Panc1 (cell line): Measurements from ENCODE around the gene ADI1. TPM values are rescaled to one million over a fixed set of nuclear protein-coding genes. Genes with fewer than 3 reads are reported as not detected.

Experiments
- ATAC-seq: fragments of 200-7000 bp; cut with Tn5 transposase; 2 replicates; pipeline ENCODE4 v1.9.1; 2020; ENCODE audit warnings: mild to moderate bottlenecking, moderate library complexity
- BruUV-seq: library from RNA; stranded (reverse); fragments of 400-500 nt; replicated peaks from 2 replicates; lab custom pipeline; 2021; lab: Mats Ljungman, UMichigan
- CTCF ChIA-PET: fragments of 300-600 bp; sonication (Branson Sonifier 250); formaldehyde crosslinking; loops from one replicate; lab custom pipeline; 2022; ENCODE audit warnings: antibody characterized with exemption; lab: Charles Lee
- POLR2A ChIA-PET: fragments of 300-600 bp; sonication (Branson Sonifier 250); formaldehyde crosslinking; loops from one replicate; lab custom pipeline; 2022; ENCODE audit warnings: antibody characterized with exemption; lab: Charles Lee
- DNase-seq: peaks from one replicate; pipeline ENCODE4 v3.0.0-alpha.2; 2010; ENCODE audit warnings: low read depth, low spot score
- H3K27ac ChIP-seq: 2 replicates; pipeline ENCODE4 v1.5.1; 2011; ENCODE audit warnings: mild to moderate bottlenecking, low read length, inconsistent platforms
- H3K27me3 ChIP-seq: fragments of 200-500 bp; sonication (Bioruptor generic); 2 replicates; pipeline ENCODE4 v1.6.0; 2014; ENCODE audit warnings: low read length, inconsistent platforms; ENCODE audit not compliant: control insufficient read depth, insufficient read depth
- H3K36me3 ChIP-seq: fragments of 200-500 bp; sonication (Bioruptor generic); 2 replicates; pipeline ENCODE4 v1.5.1; 2014; ENCODE audit warnings: inconsistent platforms, mild to moderate bottlenecking, low read length, moderate library complexity; ENCODE audit not compliant: control insufficient read depth, insufficient read depth
- H3K4me1 ChIP-seq: 2 replicates; pipeline ENCODE4 v1.5.1; 2011; ENCODE audit warnings: inconsistent platforms, mild to moderate bottlenecking, low read length, moderate library complexity; ENCODE audit not compliant: control insufficient read depth, insufficient read depth
- H3K4me3 ChIP-seq, 2 experiments: 2 replicates each; pipeline ENCODE4 v1.5.1; 2011 to 2012; ENCODE audit warnings: low read depth in 2 of 2, low read length in 2 of 2, mild to moderate bottlenecking in 2 of 2, inconsistent platforms in 1 of 2, moderate library complexity in 1 of 2
- H3K9me3 ChIP-seq: fragments of 200-500 bp; sonication (Bioruptor generic); 2 replicates; pipeline ENCODE4 v1.5.1; 2014; ENCODE audit warnings: low read depth, mild to moderate bottlenecking, inconsistent platforms, low read length, moderate library complexity; ENCODE audit not compliant: control insufficient read depth, insufficient read depth
- CTCF ChIP-seq: fragments of 450-650 bp; IDR thresholded peaks from 2 replicates; pipeline ENCODE4 v1.5.1; 2017; ENCODE audit warnings: mild to moderate bottlenecking
- POLR2AphosphoS5 ChIP-seq: IDR thresholded peaks from 2 replicates; pipeline ENCODE4 v1.6.1; 2012; ENCODE audit warnings: mild to moderate bottlenecking, low read depth, low read length, moderate library complexity
- REST ChIP-seq, 2 experiments: IDR thresholded peaks; 2 replicates each; pipeline ENCODE4 v1.6.1; 2011 to 2012; ENCODE audit warnings: low read depth in 2 of 2, control low read depth in 1 of 2, low read length in 1 of 2, mild to moderate bottlenecking in 1 of 2, moderate library complexity in 1 of 2; ENCODE audit not compliant: insufficient read depth in 1 of 2
- SIN3A ChIP-seq: IDR thresholded peaks from 2 replicates; pipeline ENCODE4 v1.6.1; 2012; ENCODE audit warnings: low read depth, mild to moderate bottlenecking, low read length, moderate library complexity, borderline replicate concordance; ENCODE audit not compliant: insufficient read depth
- TCF7L2 ChIP-seq: IDR thresholded peaks from 2 replicates; pipeline ENCODE4 v1.6.1; 2011; ENCODE audit warnings: mild to moderate bottlenecking, low read depth, low read length, inconsistent platforms
- in situ Hi-C: cut with HindIII; loops from 2 replicates; pipeline ENCODE4 v1.10.0; 2016; ENCODE audit warnings: low sequenced_read_pairs, low pct_unique_long_range_greater_than_20kb
- intact Hi-C: fragments of 100-400 bp; cut with micrococcal nuclease; formaldehyde crosslinking; loops from one replicate; pipeline ENCODE4 v1.10.0; 2022; ENCODE audit not compliant: unreplicated experiment
- total RNA-seq: library from RNA; stranded (reverse); gene quantifications from one replicate; pipeline ENCODE4 v1.2.1, GENCODE V29; 2021; ENCODE audit not compliant: unreplicated experiment

Gene ADI1
- total RNA-seq, 1 experiment from 2014 or later: 42.9 TPM

DNA sequence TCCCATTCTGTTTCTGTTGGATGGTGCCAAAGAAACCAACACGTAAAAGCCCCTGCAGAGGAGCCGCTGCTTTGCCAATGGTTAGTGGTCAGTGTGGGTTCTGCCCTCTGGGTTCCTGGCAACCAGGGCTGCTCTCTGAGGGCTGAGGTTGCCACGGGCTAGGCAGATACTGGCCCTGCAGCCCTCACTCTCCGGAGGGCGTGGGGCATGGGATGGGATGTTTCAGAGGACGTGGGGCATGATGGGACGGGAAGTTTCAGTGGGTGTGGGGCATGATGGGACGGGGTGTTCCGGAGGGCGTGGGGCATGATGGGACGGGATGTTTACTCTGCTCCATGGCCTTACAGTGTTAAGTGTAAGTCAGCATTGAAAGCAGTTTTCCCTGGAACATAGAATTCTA, 34.2 kb downstream of the ADI1 start:
- no TSS peak for BruUV-seq
- in situ Hi-C loops (no loop called here), intact Hi-C loops (no loop called here)
- no peak overlapping the region for H3K27ac ChIP-seq
- ATAC-seq (no peak), DNase-seq (no peak)
- POLR2A ChIA-PET: no interaction called here
- no peaks in the 10 kb centered on the region for H3K27me3 ChIP-seq
- H3K4me1 ChIP-seq: no peaks in the 10 kb centered on the region; the same call in 1 of the 2 replicates
- no peaks in the 10 kb centered on the region for H3K9me3 ChIP-seq
- H3K4me3 ChIP-seq: no peak overlapping the region
- TF ChIP-seq CTCF: no peak
- no peak for TF ChIP-seq SIN3A
- TF ChIP-seq POLR2AphosphoS5: no peak
- no peak for TF ChIP-seq TCF7L2
- no peaks in the 10 kb centered on the region for H3K36me3 ChIP-seq
- CTCF ChIA-PET: no interaction called here

- no TSS peak for BruUV-seq
- CTCF ChIA-PET: no interaction called here
- Histone ChIP-seq H3K4me3 (no peak overlapping the region), H3K36me3 (no peaks in the 10 kb centered on the region), H3K27me3 (no peaks in the 10 kb centered on the region), H3K9me3 (no peaks in the 10 kb centered on the region), H3K27ac (no peak overlapping the region), H3K4me1 (no peaks in the 10 kb centered on the region; the same call in 1 of the 2 replicates)
- DNase-seq (no peak), ATAC-seq (no peak)
- TF ChIP-seq TCF7L2 (no peak), CTCF (no peak), SIN3A (no peak), POLR2AphosphoS5 (no peak), REST (IDR thresholded peaks at IDR 0.05; ENCODE audit: insufficient read depth in 1 of 2, low read depth in 2 of 2, low read length in 1 of 2) (no peak)
- POLR2A ChIA-PET: no interaction called here
- in situ Hi-C loops: no loop called here
- intact Hi-C loops: no loop called here
Measured at GRCh38 chr2:3483986-3484960, 35.1 kb downstream of the ADI1 start.
